Fibroblast of upper back skin (primary cell): ENCODE results near the gene RMDN3.

ENCODE experiments used
- DNase-seq: peaks from one replicate; pipeline ENCODE4 v3.0.0-alpha.2; 2013

RMDN3 gene

DNA sequence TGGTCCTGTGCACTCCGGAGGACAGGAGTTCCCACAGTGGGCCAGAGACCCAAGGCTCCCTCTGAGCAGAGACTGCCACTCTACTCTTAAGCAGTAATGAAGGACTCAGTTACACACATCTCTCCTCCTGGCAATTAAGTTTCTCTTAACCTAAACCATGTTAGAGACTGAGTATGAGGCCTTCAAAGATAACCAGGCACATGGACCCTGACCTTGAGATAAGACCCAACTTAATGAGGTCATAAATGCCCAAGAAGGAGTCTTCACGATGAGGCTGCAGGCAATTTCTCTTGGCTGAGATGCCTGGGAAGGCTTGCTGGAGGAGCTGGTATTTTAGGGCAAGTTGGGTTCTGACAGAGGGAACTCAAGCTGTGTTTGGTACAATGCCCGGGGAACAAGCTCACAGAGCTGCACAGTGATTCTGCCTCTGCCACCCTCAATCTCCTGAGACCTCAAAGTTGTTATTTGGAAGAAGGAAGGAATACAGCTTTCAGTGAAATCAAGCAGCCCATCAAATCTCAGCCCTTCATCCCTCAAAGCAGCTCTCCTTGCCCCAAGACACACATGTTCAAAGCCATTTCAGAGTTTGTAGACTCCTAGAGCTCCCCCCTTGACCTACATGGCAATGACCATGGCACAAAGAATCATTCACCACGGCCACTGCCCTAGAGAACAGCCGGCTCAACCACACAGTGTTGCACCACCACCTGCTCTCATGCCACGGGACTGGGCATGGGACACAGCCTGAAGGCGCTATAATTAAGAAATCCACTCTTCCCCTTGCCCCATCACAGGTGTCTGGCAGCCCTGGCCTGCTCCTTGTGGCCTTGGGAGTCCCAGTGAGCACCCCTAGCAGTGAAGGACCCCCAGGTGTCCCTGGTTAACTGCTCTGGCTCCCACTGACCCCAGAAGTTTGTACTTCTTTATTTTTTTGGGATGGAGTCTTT lies 7.1 kb downstream of the RMDN3 start:
- DNase-seq: no peak

DNA sequence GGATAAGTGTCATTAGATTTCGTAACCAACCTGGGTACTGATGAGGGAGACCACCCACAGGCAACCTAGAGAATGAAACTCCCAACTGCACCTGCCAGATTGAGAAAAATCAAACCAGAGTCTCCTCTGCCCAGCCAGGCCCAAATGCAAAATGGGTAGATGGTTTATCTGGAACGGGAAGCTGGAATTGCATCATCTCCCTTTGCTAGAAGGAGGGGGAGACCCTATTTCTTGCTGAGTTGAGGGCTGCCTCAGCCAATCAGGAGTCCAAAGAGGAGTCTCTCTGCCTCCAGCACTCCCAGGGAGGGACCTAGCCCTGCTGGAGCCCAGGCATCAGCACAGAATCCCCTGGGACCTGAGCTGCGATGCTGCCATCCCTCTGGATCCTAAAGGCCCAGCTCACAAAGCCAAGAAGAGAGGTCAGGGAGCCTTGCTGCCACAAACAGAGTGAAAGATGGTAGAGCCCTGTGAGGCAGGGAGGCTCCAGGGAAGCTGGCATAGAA lies 8.1 kb downstream of the RMDN3 start:
- peak; percentile 60 for DNase-seq

GRCh38 chr15:40744815-40745152 lies 10.3 kb downstream of the RMDN3 start:
- DNase-seq: no peak

GRCh38 chr15:40743921-40744814 lies 10.9 kb downstream of the RMDN3 start:
- DNase-seq: peak; percentile 72

DNA sequence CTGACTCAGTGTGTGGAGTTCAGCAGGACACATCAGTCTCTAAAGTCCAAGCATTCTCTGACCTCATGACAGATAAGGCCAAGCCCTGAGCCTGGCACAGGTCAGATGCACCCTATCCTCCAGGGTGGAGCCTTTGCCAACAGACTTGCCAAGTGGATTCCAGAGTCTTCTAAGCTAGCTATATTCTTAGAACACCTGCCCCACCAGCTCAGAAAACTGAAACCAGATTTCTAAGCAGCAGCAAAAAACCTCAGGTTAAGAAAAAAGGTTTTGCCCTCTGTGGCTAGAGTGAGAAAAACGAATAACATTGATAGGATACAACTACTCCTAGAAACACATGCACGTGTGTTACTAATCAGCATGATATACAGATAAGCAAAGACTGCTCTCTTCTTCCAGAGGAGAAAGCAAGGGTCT lies 11.6 kb downstream of the RMDN3 start:
- no peak for DNase-seq

DNA sequence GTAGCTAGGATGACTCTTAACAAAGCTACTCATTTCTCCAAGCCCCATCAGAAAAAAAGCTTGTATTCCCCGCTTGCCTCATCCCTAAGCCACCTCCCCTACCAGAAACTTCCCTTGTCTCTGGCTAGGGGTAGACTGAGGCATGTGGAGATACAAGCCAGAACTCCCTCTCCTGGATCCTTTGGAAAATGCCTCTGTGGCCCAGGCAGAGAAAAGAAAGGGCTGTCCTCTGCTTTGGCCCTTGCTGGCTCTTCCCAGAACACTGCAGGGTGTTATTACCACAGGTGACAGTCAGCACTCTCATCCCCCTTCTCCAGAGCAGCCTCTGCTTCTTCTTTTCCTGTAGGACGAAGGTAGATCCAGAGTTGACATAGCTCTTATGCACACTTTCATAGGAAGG lies 15.2 kb downstream of the RMDN3 start:
- DNase-seq: no peak

DNA sequence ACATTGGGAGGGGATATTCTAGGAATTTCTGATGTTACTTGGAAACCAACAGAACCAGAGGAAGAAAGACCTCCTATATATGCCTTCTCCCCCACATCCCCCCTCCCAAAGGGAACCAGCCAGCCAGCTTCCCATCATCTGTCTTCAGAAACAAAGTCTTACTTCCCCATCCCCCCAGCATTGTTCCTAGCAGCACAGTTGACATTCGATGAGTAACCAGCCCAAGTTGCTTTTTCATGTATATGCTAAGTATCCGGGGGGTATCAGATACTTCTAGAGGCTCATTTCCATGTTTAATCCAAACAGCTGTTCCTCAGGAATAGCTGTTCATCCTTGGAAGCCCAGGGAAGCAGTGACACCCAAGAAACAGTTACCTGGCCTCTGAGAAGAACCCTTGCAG lies 16.0 kb downstream of the RMDN3 start:
- DNase-seq: no peak

DNA sequence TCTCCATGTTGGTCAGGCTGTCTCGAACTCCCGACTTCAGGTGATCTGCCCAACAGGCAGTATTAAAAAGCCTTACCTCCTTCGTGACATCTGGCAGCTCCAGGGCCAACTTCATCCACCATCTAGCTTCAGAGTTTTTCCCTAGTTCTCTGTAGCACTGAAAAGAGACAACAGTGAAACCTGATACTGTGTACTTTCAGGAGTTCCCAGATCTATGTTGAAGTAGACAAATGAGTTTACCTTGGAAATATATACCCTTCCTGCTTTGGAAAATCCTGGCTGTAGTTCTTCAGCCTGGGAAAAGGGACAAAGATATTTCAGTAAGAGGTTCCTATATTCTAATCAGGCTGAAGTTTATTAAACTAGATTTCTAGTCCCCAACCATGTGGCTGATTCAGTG lies 18.0 kb downstream of the RMDN3 start:
- no peak for DNase-seq

- DNase-seq: no peak
Observed at GRCh38 chr15:40736575-40736974, 18.5 kb downstream of the RMDN3 start.

- no peak for DNase-seq
Observed at GRCh38 chr15:40731034-40731433, 24.0 kb downstream of the RMDN3 start.

DNA sequence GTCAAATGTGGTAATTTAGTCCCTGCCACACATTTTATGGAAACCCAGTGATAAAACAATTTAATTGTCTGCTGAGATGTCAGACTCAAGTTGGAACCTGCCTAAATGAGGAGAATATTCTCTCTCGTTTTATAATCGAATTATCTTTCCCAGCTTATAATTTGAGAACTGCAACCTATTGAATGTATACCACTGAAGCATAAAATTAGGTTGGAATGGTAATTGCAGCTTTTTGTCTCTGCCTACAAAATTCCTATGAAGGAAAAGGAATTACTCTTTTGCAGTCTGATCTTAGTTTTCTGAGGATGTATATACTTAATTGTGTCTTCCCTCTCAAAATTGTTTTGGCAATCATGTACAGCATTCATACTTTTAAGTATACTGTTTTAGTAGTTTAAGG lies 31.1 kb downstream of the RMDN3 start:
- DNase-seq: no peak

GRCh38 chr15:40722934-40723333 lies 32.1 kb downstream of the RMDN3 start:
- no peak for DNase-seq

- no peak for DNase-seq
Observed at GRCh38 chr15:40722354-40722753, 32.7 kb downstream of the RMDN3 start.

- DNase-seq: no peak
Observed at GRCh38 chr15:40721701-40722100, 33.4 kb downstream of the RMDN3 start.

DNA sequence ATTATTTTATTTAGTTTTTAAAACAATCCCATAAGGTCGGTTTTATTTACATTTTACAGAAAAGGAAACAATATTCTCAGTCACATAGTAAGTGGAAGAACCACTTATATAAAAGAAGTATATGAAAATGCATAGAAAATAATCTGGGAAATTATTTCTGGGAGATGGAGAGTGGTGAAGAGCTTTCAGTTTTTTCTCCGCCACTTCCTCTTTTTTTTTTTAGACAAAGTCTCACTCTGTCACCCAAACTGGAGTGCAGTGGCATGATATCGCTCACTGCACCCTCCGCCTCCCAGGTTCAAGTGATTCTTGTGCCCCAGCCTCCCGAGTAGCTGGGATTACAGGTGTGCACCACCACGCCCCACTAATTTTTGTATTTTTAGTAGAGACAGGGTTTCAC lies 38.9 kb downstream of the RMDN3 start:
- DNase-seq: no peak

- DNase-seq: no peak
Observed at GRCh38 chr15:40714144-40714543, 40.9 kb downstream of the RMDN3 start.

DNA sequence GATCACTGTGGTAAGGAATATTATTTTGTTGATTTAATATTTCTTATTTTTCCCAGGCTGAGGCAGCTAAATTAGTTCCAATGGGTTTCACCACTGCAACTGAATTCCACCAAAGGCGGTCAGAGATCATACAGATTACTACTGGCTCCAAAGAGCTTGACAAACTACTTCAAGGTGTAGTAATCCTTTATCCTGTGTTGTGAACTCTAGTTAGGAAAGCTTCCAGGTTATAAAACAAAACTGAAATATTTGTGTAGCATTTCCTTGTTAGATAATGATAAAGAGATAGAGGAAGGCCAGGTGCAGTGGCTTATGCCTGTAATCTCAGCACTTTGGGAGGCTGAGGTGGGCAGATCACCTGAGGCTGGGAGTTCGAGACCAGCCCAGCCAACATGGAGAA lies 48.9 kb downstream of the RMDN3 start:
- no peak for DNase-seq

DNA sequence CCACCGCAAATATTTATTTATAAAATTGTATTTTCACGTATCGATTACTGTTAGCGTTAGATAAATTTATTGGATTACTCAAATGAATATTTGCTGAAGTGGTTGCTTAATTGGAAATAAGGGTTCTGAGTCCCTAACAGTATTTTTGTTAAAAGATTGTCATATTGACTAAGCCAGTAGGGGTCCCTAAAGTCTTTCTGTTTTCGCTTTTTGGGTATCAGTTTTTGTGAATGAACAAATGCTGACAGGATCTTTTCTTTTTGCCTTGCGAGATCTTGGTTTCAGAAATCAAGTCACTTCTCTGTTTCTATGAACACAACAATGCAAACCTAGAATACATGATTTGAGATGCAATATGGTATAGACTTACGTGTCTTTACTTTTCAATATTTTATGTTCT lies 53.0 kb downstream of the RMDN3 start:
- DNase-seq: no peak

GRCh38 chr15:40697916-40698315 lies 57.1 kb downstream of the RMDN3 start:
- no peak for DNase-seq

DNA sequence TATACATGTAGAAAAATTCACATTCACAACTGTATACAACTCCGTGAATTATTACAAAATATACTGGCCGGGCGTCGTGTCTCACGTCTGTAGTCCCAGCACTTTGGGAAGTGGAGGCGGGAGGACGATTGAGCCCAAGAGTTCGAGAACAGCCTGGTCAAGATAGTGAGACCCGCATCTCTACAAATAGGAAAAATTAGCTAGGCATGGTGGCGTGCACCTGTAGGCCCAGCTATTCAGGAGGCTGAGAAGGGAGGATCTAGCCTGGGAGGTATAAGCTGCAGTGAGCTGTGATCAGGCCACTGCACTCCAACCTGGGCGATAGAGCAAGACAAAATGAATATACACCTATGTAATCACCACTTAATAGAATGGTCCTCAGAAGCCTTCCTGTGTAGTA lies 58.8 kb downstream of the RMDN3 start:
- DNase-seq: no peak

DNA sequence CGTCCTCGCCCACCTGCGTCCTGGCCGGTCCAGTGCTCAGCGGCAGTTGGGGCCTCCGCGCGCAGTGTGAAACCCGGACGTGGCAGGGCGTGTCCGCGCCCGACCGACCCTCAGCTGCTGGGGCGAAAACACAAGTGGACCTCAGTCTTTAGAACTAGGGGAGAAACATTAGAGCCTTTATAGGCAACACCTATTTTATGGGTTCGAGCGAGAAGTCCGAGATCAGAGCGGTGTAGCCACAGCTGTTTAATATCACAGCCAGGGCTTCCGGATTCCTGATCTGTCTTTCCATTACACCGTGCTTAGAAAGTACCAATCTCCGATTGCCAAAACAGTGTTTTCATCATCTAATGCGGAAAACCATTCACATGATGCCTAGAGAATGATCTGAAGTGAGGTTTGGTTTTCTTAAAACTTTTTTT lies 59.6 kb downstream of the RMDN3 start:
- no peak for DNase-seq

GRCh38 chr15:40694688-40695468 lies 60.2 kb downstream of the RMDN3 start, which contains the start of gene RAD51:
Gene RAD51, plus strand, starts transcription at chr15:40695174. Its CDS starts 3,585 bp downstream, at chr15:40698759.
- DNase-seq: peak; percentile 94
